NCI-H1417 treated with DMSO at 0.1 percent for 48 hours (cell line): ENCODE results near the gene AMDHD2.
"Not testable (repeated sequence)": the region's sequence is repeated elsewhere in the genome, so short reads cannot be mapped to it uniquely, and the experiment has no call there.

Source experiments
- DNase-seq: peaks from one replicate; lab custom pipeline; 2025; lab: John Stamatoyannopoulos, UW

The AMDHD2 gene

GRCh38 chr16:2580143-2580542 is 60.0 kb downstream of the AMDHD2 start:
- not testable (repeated sequence) for DNase-seq

- DNase-seq, result not testable (repeated sequence)
Observed at GRCh38 chr16:2580818-2581217, 60.6 kb downstream of the AMDHD2 start.
